Uterus (tissue), 4 donors: Measurements from ENCODE around the gene CACNA1E. TPM values are rescaled to one million over a fixed set of nuclear protein-coding genes. Genes with fewer than 3 reads are reported as not detected.

ENCODE experiments used
- DNase-seq, 2 donors: peaks; one replicate each; pipeline ENCODE4 v3.0.0-alpha.2; 2019 to 2020
- H3K27ac ChIP-seq, 2 donors: fragments of 200-600 bp; sonication (generic); 1 replicate in 1 of 2; 2 replicates in 1 of 2; pipeline ENCODE4 v1.5.1; 2016 to 2018
- H3K27me3 ChIP-seq, 2 donors: fragments of 200-600 bp; sonication (generic); one replicate each; pipeline ENCODE4 v1.5.1; 2018 to 2019; ENCODE audit warnings: control low read depth in 1 of 2
- H3K36me3 ChIP-seq, 2 donors: fragments of 200-600 bp; sonication (generic); one replicate each; pipeline ENCODE4 v1.5.1; 2019; ENCODE audit warnings: control low read depth in 1 of 2
- H3K4me1 ChIP-seq, 2 donors: fragments of 200-600 bp; sonication (generic); one replicate each; pipeline ENCODE4 v1.5.1; 2018 to 2019; ENCODE audit warnings: control low read depth in 1 of 2
- H3K4me3 ChIP-seq, 2 donors: fragments of 200-600 bp; sonication (generic); 1 replicate in 1 of 2; 2 replicates in 1 of 2; pipeline ENCODE4 v1.5.1; 2018 to 2019; ENCODE audit warnings: mild to moderate bottlenecking in 1 of 2
- H3K9me3 ChIP-seq, 2 donors: fragments of 200-600 bp; sonication (generic); one replicate each; pipeline ENCODE4 v1.5.1; 2019; ENCODE audit warnings: control low read depth in 1 of 2
- CTCF ChIP-seq, 4 experiments: fragments of 200-600 bp in 2 of 4; fragments of 450-650 bp in 2 of 4; sonication (generic) in 2 of 4; IDR thresholded peaks; one replicate each; pipeline ENCODE4 v1.5.1; 2016 to 2019; ENCODE audit warnings: antibody characterized with exemption in 4 of 4, mild to moderate bottlenecking in 2 of 4, moderate library complexity in 1 of 4
- POLR2A ChIP-seq, 2 donors: fragments of 450-650 bp; IDR thresholded peaks; one replicate each; pipeline ENCODE4 v1.6.1; 2016; ENCODE audit warnings: antibody characterized with exemption in 2 of 2, mild to moderate bottlenecking in 1 of 2, moderate library complexity in 1 of 2
- intact Hi-C: fragments of 100-400 bp; cut with DNase I; formaldehyde crosslinking; loops from one replicate; pipeline ENCODE4 v1.15.1; 2023; ENCODE audit warnings: low total_unique reads
- total RNA-seq, 4 donors: library from RNA; depleted of rRNA in 3 of 4; stranded (reverse); fragments of >200 nt in 3 of 4; gene quantifications; one replicate each; pipeline versions ENCODE4 v1.1.0 to v1.2.4, GENCODE V29; 2014 to 2023
- donor health status: DM: yes; HTN: yes; CAD: no.

Gene CACNA1E
- total RNA-seq, 4 donors from 2014 or later: 0.12 to 3.4 TPM; not detected in 2

GRCh38 chr1:181601186-181601950 is 118.1 kb downstream of the CACNA1E start:
- DNase-seq: no peak
- TF ChIP-seq POLR2A (IDR thresholded peaks at IDR 0.05) (no peak), CTCF (IDR thresholded peaks at IDR 0.05) (no peak)
- Histone ChIP-seq H3K4me1 (no peaks in the 10 kb centered on the region), H3K27ac (no peak overlapping the region), H3K4me3 (no peak overlapping the region), H3K36me3 (no peaks in the 10 kb centered on the region), H3K27me3 (no peaks in the 10 kb centered on the region), H3K9me3 (no peaks in the 10 kb centered on the region)
- intact Hi-C loops: no loop called here

GRCh38 chr1:181603735-181604410 is 120.6 kb downstream of the CACNA1E start:
- Histone ChIP-seq H3K9me3 (no peaks in the 10 kb centered on the region), H3K4me1 (no peaks in the 10 kb centered on the region), H3K4me3 (no peak overlapping the region), H3K27me3 (no peaks in the 10 kb centered on the region), H3K27ac (no peak overlapping the region), H3K36me3 (no peaks in the 10 kb centered on the region)
- no peak for DNase-seq
- no peak for TF ChIP-seq POLR2A (IDR thresholded peaks at IDR 0.05)
- TF ChIP-seq CTCF (IDR thresholded peaks at IDR 0.05): no peak
- intact Hi-C loops: no loop called here

- no peak for DNase-seq
- intact Hi-C loops: no loop called here
- no peaks in the 10 kb centered on the region for H3K9me3 ChIP-seq
- no peaks in the 10 kb centered on the region for H3K4me1 ChIP-seq
- H3K4me3 ChIP-seq: no peak overlapping the region
- no peak overlapping the region for H3K27ac ChIP-seq
- H3K36me3 ChIP-seq: no peaks in the 10 kb centered on the region
- no peaks in the 10 kb centered on the region for H3K27me3 ChIP-seq
- TF ChIP-seq CTCF (IDR thresholded peaks at IDR 0.05) (no peak), POLR2A (IDR thresholded peaks at IDR 0.05) (no peak)
Observed at GRCh38 chr1:181604482-181605249, 121.3 kb downstream of the CACNA1E start.

GRCh38 chr1:181607524-181607923 is 124.2 kb downstream of the CACNA1E start:
- no peaks in the 10 kb centered on the region for H3K4me1 ChIP-seq
- no peaks in the 10 kb centered on the region for H3K9me3 ChIP-seq
- H3K27ac ChIP-seq: no peak overlapping the region
- intact Hi-C loops: no loop called here
- DNase-seq: no peak
- no peaks in the 10 kb centered on the region for H3K27me3 ChIP-seq
- H3K36me3 ChIP-seq: no peaks in the 10 kb centered on the region
- TF ChIP-seq POLR2A (IDR thresholded peaks at IDR 0.05) (no peak), CTCF (IDR thresholded peaks at IDR 0.05) (no peak)
- no peak overlapping the region for H3K4me3 ChIP-seq

- no peak for TF ChIP-seq CTCF (IDR thresholded peaks at IDR 0.05)
- TF ChIP-seq POLR2A (IDR thresholded peaks at IDR 0.05): no peak
- intact Hi-C loops: no loop called here
Observed at GRCh38 chr1:181608386-181608785, 125.1 kb downstream of the CACNA1E start.

More at GRCh38 chr1:181608386-181608785, 125.1 kb downstream of the CACNA1E start:
- H3K9me3 ChIP-seq: no peaks in the 10 kb centered on the region
- DNase-seq: no peak
- no peaks in the 10 kb centered on the region for H3K27me3 ChIP-seq
- no peaks in the 10 kb centered on the region for H3K4me1 ChIP-seq
- H3K4me3 ChIP-seq: no peak overlapping the region
- H3K36me3 ChIP-seq: no peaks in the 10 kb centered on the region
- H3K27ac ChIP-seq: no peak overlapping the region
